ENCODE measurements around the gene ALPG.
"Not testable (repeated sequence)": the region's sequence is repeated elsewhere in the genome, so short reads cannot be mapped to it uniquely, and the experiment has no call there.

Gene ALPG

DNA sequence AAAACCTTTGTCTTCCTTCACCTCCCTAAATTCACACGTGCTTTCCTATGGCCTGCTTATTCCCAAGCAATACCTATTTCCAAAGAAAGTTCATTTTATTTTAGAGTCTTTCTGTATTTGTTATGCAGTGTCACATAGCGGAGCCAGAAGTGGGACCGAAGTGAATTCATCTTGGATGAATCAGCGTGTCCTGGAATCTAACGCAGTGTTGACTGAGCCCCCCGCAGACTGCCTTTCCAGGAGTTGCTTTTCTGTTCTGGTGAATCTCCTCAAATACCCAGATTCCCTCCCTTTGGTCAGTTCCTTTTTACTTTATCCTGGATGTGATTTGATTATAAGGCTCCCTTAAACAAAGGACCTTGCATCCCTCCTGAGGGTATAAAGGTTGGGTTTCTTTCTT lies 17.3 kb upstream of the ALPG start:
- no peak overlapping the region for H3K9ac ChIP-seq
- no peak overlapping the region for H2AFZ ChIP-seq (ENCODE audit: low read depth)
- H3K36me3 ChIP-seq (ENCODE audit: insufficient read depth): no peaks in the 10 kb centered on the region
- TF ChIP-seq, protein P1, sequence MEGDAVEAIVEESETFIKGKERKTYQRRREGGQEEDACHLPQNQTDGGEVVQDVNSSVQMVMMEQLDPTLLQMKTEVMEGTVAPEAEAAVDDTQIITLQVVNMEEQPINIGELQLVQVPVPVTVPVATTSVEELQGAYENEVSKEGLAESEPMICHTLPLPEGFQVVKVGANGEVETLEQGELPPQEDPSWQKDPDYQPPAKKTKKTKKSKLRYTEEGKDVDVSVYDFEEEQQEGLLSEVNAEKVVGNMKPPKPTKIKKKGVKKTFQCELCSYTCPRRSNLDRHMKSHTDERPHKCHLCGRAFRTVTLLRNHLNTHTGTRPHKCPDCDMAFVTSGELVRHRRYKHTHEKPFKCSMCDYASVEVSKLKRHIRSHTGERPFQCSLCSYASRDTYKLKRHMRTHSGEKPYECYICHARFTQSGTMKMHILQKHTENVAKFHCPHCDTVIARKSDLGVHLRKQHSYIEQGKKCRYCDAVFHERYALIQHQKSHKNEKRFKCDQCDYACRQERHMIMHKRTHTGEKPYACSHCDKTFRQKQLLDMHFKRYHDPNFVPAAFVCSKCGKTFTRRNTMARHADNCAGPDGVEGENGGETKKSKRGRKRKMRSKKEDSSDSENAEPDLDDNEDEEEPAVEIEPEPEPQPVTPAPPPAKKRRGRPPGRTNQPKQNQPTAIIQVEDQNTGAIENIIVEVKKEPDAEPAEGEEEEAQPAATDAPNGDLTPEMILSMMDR (conservative IDR thresholded peaks at IDR 0.05; ENCODE audit: low read depth, low read length): no peak
- H3K27me3 ChIP-seq (ENCODE audit: insufficient read depth, low read depth): no peaks in the 10 kb centered on the region; the same call in 1 of the 2 replicates
- no peaks in the 10 kb centered on the region for H3K4me1 ChIP-seq (ENCODE audit: low read depth, poor library complexity, severe bottlenecking)
- H3K4me3 ChIP-seq (IDR thresholded peaks at IDR 0.05; ENCODE audit: insufficient read depth, low read depth, low read length): no peak overlapping the region
- no peak overlapping the region for H3K4me2 ChIP-seq
- no peaks in the 10 kb centered on the region for H3K79me2 ChIP-seq (ENCODE audit: insufficient read depth, low read depth)
- H4K20me1 ChIP-seq (ENCODE audit: insufficient read depth): no peaks in the 10 kb centered on the region
- H3K27ac ChIP-seq: no peak overlapping the region

DNA sequence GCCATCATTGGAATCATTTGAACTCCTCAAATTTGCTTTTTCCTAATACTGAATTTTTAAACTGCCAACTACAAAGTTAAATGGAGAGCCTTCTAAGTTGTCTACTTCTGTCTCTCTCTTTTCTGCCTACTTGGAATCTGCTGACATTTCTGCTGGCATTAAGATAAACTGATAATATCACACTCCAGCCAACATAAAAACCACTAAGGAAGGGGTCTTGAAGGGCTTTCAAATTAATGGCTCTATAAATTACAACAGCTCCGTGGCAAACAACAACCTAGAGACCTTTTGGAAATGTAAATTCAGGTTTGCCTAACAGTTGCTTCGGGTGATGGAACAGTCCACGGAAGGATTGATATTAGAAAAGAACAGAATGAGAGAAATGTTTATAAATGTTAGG lies 16.0 kb upstream of the ALPG start:
- Histone ChIP-seq H2AFZ (ENCODE audit: low read depth) (no peak overlapping the region), H3K4me3 (IDR thresholded peaks at IDR 0.05; ENCODE audit: insufficient read depth, low read depth, low read length) (no peak overlapping the region), H3K36me3 (ENCODE audit: insufficient read depth) (no peaks in the 10 kb centered on the region), H3K4me1 (ENCODE audit: low read depth, poor library complexity, severe bottlenecking) (no peaks in the 10 kb centered on the region), H3K27me3 (ENCODE audit: insufficient read depth, low read depth) (no peaks in the 10 kb centered on the region; the same call in 1 of the 2 replicates), H3K27ac (no peak overlapping the region), H3K4me2 (no peak overlapping the region), H3K79me2 (ENCODE audit: insufficient read depth, low read depth) (no peaks in the 10 kb centered on the region), H4K20me1 (ENCODE audit: insufficient read depth) (no peaks in the 10 kb centered on the region), H3K9ac (no peak overlapping the region)
- TF ChIP-seq, protein P1 (conservative IDR thresholded peaks at IDR 0.05; ENCODE audit: low read depth, low read length): no peak

DNA sequence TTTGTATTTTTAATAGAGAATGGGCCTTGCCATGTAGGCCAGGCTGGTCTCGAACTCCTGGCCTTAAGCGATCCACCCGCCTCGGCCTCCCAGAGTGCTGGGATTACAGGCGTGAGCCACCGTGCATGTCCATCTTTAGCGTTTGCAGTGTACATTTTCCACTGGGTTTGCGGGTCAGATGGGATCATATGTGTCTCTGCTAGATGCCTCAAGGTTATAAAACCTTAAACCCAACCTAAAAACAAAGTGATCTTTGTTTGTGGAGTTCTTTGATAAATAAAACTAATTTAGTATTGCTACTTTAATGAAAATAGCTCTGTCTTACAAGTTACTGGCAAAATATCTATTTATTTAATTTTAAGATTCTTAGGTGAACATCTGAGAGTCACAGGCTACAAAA lies 13.1 kb upstream of the ALPG start:
- no peak overlapping the region for H3K4me2 ChIP-seq
- H3K27ac ChIP-seq: no peak overlapping the region
- no peaks in the 10 kb centered on the region for H3K4me1 ChIP-seq (ENCODE audit: low read depth, poor library complexity, severe bottlenecking)
- no peaks in the 10 kb centered on the region for H4K20me1 ChIP-seq (ENCODE audit: insufficient read depth)
- no peak overlapping the region for H3K9ac ChIP-seq
- no peak overlapping the region for H2AFZ ChIP-seq (ENCODE audit: low read depth)
- no peaks in the 10 kb centered on the region for H3K79me2 ChIP-seq (ENCODE audit: insufficient read depth, low read depth)
- no peaks in the 10 kb centered on the region for H3K27me3 ChIP-seq (ENCODE audit: insufficient read depth, low read depth)
- no peak overlapping the region for H3K4me3 ChIP-seq (IDR thresholded peaks at IDR 0.05; ENCODE audit: insufficient read depth, low read depth, low read length)
- TF ChIP-seq, protein P1 (conservative IDR thresholded peaks at IDR 0.05; ENCODE audit: low read depth, low read length): no peak
- H3K36me3 ChIP-seq (ENCODE audit: insufficient read depth): no peaks in the 10 kb centered on the region

GRCh38 chr2:232394431-232394830 lies 12.2 kb upstream of the ALPG start:
- not testable (repeated sequence) for H3K4me1 ChIP-seq (ENCODE audit: low read depth, poor library complexity, severe bottlenecking); H3K4me2 ChIP-seq; H3K4me3 ChIP-seq (IDR thresholded peaks at IDR 0.05; ENCODE audit: insufficient read depth, low read depth, low read length); H3K27me3 ChIP-seq (ENCODE audit: insufficient read depth, low read depth); H3K9ac ChIP-seq; H3K36me3 ChIP-seq (ENCODE audit: insufficient read depth); H3K27ac ChIP-seq; H2AFZ ChIP-seq (ENCODE audit: low read depth); H4K20me1 ChIP-seq (ENCODE audit: insufficient read depth); H3K79me2 ChIP-seq (ENCODE audit: insufficient read depth, low read depth)

DNA sequence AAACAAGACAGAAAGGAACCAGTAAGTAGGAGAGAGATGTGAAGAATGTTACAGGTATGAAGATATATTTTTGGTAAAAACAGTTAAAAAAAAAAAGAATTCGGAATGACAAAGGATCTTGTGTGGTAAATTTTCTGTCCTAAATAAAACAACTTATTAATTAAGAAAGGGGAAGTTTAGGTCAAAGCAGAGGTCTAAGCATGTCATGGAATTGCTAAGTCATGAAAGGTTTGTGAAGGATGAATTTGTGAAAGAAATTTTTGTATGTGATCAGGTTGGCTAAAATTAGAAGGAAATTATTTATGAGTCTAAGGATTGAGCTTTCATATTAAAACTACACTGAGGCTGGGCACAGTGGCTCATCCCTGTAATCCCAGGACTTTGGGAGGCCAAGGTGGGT lies 11.1 kb upstream of the ALPG start:
- H3K4me2 ChIP-seq: no peak overlapping the region
- H3K27me3 ChIP-seq (ENCODE audit: insufficient read depth, low read depth): no peaks in the 10 kb centered on the region
- H3K4me1 ChIP-seq (ENCODE audit: low read depth, poor library complexity, severe bottlenecking): no peaks in the 10 kb centered on the region
- H4K20me1 ChIP-seq (ENCODE audit: insufficient read depth): no peaks in the 10 kb centered on the region
- TF ChIP-seq, protein P1 (conservative IDR thresholded peaks at IDR 0.05; ENCODE audit: low read depth, low read length): no peak
- H3K36me3 ChIP-seq (ENCODE audit: insufficient read depth): no peaks in the 10 kb centered on the region
- no peak overlapping the region for H2AFZ ChIP-seq (ENCODE audit: low read depth)
- H3K79me2 ChIP-seq (ENCODE audit: insufficient read depth, low read depth): no peaks in the 10 kb centered on the region
- no peak overlapping the region for H3K4me3 ChIP-seq (IDR thresholded peaks at IDR 0.05; ENCODE audit: insufficient read depth, low read depth, low read length)
- no peak overlapping the region for H3K9ac ChIP-seq
- H3K27ac ChIP-seq: no peak overlapping the region
